ENCODE measurements around the gene METTL25. TPM values are rescaled to one million over a fixed set of nuclear protein-coding genes. Genes with fewer than 3 reads are reported as not detected.

METTL25 gene
- total RNA-seq, 1 experiment from 2014 or later: 6.3 TPM

- ChIA-PET CTCF (no interaction called here), POLR2A (no interaction called here)
Observed at GRCh38 chr12:82481954-82482353, 123.6 kb downstream of the METTL25 start.

GRCh38 chr12:82486524-82487235 is 128.4 kb downstream of the METTL25 start:
- POLR2A ChIA-PET: no interaction called here
- Mint-ChIP-seq H3K9me3 (peaks cover 8% of the 10 kb centered on the region), H3K36me3 (no peaks in the 10 kb centered on the region), H3K4me1 (peaks cover 14% of the 10 kb centered on the region), H3K27ac (no peak overlapping the region), H3K27me3 (ENCODE audit: low read depth) (no peaks in the 10 kb centered on the region), H3K4me3 (no peak overlapping the region)
- no peak for DNase-seq (ENCODE audit: low spot score)
- no peak for ATAC-seq
- CTCF ChIA-PET: no interaction called here
- TF ChIP-seq TCF7 (CRISPR knock-in tag; IDR thresholded peaks at IDR 0.05; ENCODE audit: low read depth): no peak
- TF ChIP-seq ZNF532 (CRISPR knock-in tag; IDR thresholded peaks at IDR 0.05; ENCODE audit: borderline replicate concordance): no peak
- TF ChIP-seq JUN (CRISPR knock-in tag; IDR thresholded peaks at IDR 0.05): no peak
- no peak for TF ChIP-seq ZNF416 (CRISPR knock-in tag; IDR thresholded peaks at IDR 0.05)
- no peak for TF ChIP-seq AR (CRISPR knock-in tag; IDR thresholded peaks at IDR 0.05)
- TF ChIP-seq ZNF281 (CRISPR knock-in tag; IDR thresholded peaks at IDR 0.05): no peak
- no peak for TF ChIP-seq ESRRA (CRISPR knock-in tag; IDR thresholded peaks at IDR 0.05; ENCODE audit: borderline replicate concordance)
- TF ChIP-seq HMGA2 (CRISPR knock-in tag; IDR thresholded peaks at IDR 0.05): no peak
- TF ChIP-seq ZNF423 (CRISPR knock-in tag; IDR thresholded peaks at IDR 0.05): no peak
- no peak for TF ChIP-seq GABPB1 (CRISPR knock-in tag; IDR thresholded peaks at IDR 0.05)
- no peak for TF ChIP-seq FOXK1 (CRISPR knock-in tag; IDR thresholded peaks at IDR 0.05)
- no peak for TF ChIP-seq FOXJ3 (CRISPR knock-in tag; IDR thresholded peaks at IDR 0.05; ENCODE audit: borderline replicate concordance)
- TF ChIP-seq SP1 (CRISPR knock-in tag; conservative IDR thresholded peaks at IDR 0.05): no peak
- TF ChIP-seq MYBL2 (CRISPR knock-in tag; IDR thresholded peaks at IDR 0.05): no peak
- TF ChIP-seq ZNF512 (CRISPR knock-in tag; IDR thresholded peaks at IDR 0.05; ENCODE audit: borderline replicate concordance): no peak
- no peak for TF ChIP-seq GRHL2 (CRISPR knock-in tag; IDR thresholded peaks at IDR 0.05; ENCODE audit: insufficient replicate concordance, severe bottlenecking)

More at GRCh38 chr12:82481954-82482353, 123.6 kb downstream of the METTL25 start:
- Mint-ChIP-seq H3K4me3 (no peak overlapping the region), H3K27me3 (ENCODE audit: low read depth) (no peaks in the 10 kb centered on the region), H3K9me3 (peaks cover 8% of the 10 kb centered on the region), H3K36me3 (no peaks in the 10 kb centered on the region), H3K4me1 (peaks cover 6% of the 10 kb centered on the region; the same call in 1 of the 2 replicates), H3K27ac (no peak overlapping the region)
- ATAC-seq (no peak), DNase-seq (ENCODE audit: low spot score) (no peak)
- TF ChIP-seq ZNF671 (CRISPR knock-in tag; IDR thresholded peaks at IDR 0.05): no peak
- TF ChIP-seq ZNF281 (CRISPR knock-in tag; IDR thresholded peaks at IDR 0.05): no peak

Measured in WTC11 (cell line).